Left lung (tissue), 10 donors: ENCODE data around the gene PPIG. TPM values are rescaled to one million over a fixed set of nuclear protein-coding genes. Genes with fewer than 3 reads are reported as not detected.

Source experiments
- ATAC-seq: fragments of 200-7000 bp; cut with Tn5 transposase; one replicate; pipeline ENCODE4 v1.9.1; 2020; ENCODE audit warnings: moderate library complexity
- DNase-seq, 4 donors: peaks; one replicate each; pipeline ENCODE4 v3.0.0-alpha.2; 2013 to 2020
- H3K27ac ChIP-seq, 2 donors: fragments of 200-600 bp; sonication (generic) in 1 of 2; one replicate each; pipeline versions ENCODE4 v1.5.0 to v1.8.0; 2020 to 2021
- H3K27me3 ChIP-seq, 2 donors: fragments of 200-600 bp; sonication (generic) in 1 of 2; one replicate each; pipeline versions ENCODE4 v1.5.0 to v1.8.0; 2020 to 2021
- H3K36me3 ChIP-seq, 2 donors: fragments of 200-600 bp; sonication (generic) in 1 of 2; one replicate each; pipeline versions ENCODE4 v1.5.0 to v1.8.0; 2020 to 2021
- H3K4me1 ChIP-seq, 2 donors: fragments of 200-600 bp; one replicate each; pipeline ENCODE4 v1.8.0; 2021
- H3K4me3 ChIP-seq, 2 donors: fragments of 200-600 bp; sonication (generic) in 1 of 2; one replicate each; pipeline versions ENCODE4 v1.5.0 to v1.8.0; 2020 to 2021; ENCODE audit warnings: mild to moderate bottlenecking in 1 of 2
- H3K9me3 ChIP-seq, 2 donors: fragments of 200-600 bp; sonication (generic) in 1 of 2; one replicate each; pipeline versions ENCODE4 v1.5.0 to v1.8.0; 2020 to 2021
- intact Hi-C, 2 donors: fragments of 100-400 bp; cut with DNase I; formaldehyde crosslinking; loops; one replicate each; pipeline versions ENCODE4 v1.11.2 to v1.14.2; 2022
- polyA plus RNA-seq, 6 donors: library from polyadenylated mRNA; unstranded; fragments of 120-200 nt; gene quantifications; one replicate each; pipeline ENCODE4 v1.2.1, GENCODE V29; 2013; ENCODE audit not compliant: insufficient read length in 6 of 6
- total RNA-seq, 2 donors: library from RNA; stranded (reverse); fragmentation: NEBNext Ultra II Directional; extraction: Animal tissue kit (Norgen Biotek cat#: 25700); gene quantifications; one replicate each; pipeline ENCODE4 v1.2.1, GENCODE V29; 2021
- TF ChIP-seq, protein P1 (sequence below), 2 donors: fragments of 200-600 bp; sonication (generic) in 1 of 2; IDR thresholded peaks; one replicate each; pipeline versions ENCODE4 v1.5.0 to v1.8.0; 2021; ENCODE audit warnings: antibody characterized with exemption in 2 of 2
- donor health status: DM: no; HTN: yes; CAD: no.
- donor health status: DM: no; HTN: no; CAD: no.

PPIG gene
- total and polyA plus RNA-seq, 8 donors = 40.8 to 102 (median 85.2) TPM

DNA sequence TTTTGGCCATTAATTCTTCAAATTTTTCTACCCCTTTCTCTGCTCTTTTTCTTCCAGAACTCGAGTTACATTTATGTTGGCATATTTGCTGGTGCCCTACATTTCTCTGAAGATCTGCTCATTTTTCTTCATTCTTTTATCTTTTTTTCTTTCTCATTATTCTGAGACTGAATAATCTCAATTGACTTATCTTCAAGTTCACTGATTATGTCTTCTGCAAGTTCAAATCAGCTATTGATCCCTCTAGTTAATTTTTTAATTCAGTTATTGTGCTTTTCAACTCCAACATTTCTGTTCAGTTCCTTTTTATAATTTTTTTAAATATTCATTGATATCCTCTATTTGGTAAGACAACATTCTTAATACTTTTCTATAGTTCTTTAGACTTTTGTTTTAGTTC is 106.8 kb downstream of the PPIG start:
- TF ChIP-seq, protein P1, sequence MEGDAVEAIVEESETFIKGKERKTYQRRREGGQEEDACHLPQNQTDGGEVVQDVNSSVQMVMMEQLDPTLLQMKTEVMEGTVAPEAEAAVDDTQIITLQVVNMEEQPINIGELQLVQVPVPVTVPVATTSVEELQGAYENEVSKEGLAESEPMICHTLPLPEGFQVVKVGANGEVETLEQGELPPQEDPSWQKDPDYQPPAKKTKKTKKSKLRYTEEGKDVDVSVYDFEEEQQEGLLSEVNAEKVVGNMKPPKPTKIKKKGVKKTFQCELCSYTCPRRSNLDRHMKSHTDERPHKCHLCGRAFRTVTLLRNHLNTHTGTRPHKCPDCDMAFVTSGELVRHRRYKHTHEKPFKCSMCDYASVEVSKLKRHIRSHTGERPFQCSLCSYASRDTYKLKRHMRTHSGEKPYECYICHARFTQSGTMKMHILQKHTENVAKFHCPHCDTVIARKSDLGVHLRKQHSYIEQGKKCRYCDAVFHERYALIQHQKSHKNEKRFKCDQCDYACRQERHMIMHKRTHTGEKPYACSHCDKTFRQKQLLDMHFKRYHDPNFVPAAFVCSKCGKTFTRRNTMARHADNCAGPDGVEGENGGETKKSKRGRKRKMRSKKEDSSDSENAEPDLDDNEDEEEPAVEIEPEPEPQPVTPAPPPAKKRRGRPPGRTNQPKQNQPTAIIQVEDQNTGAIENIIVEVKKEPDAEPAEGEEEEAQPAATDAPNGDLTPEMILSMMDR (IDR thresholded peaks at IDR 0.05) = no peak
- no peaks in the 10 kb centered on the region for H3K27me3 ChIP-seq
- peaks cover 6 to 18% of the 10 kb centered on the region in 2 donors for H3K4me1 ChIP-seq
- H3K27ac ChIP-seq = no peak overlapping the region
- ATAC-seq (no peak), DNase-seq (no peak)
- intact Hi-C loops = no loop called here
- H3K9me3 ChIP-seq = peaks cover 0 to 12% of the 10 kb centered on the region in 2 donors
- H3K4me3 ChIP-seq = no peak overlapping the region
- no peaks in the 10 kb centered on the region for H3K36me3 ChIP-seq

Other genes starting within 250 kb of the PPIG start
- 10 to 100 TPM; 14.5 to 34.6 TPM for gene LRP2, start 221.8 kb upstream of the PPIG start, total RNA-seq
- 1 to 10 TPM; 2.5 to 4.7 (median 3.8) TPM for gene LRP2, start 221.8 kb upstream of the PPIG start, polyA plus RNA-seq
- 1 to 10 TPM; 6.2 to 8.0 TPM for gene BBS5, start 104.9 kb upstream of the PPIG start, total RNA-seq
- gene BBS5, start 104.9 kb upstream of the PPIG start, polyA plus RNA-seq = 10 to 100 TPM; 15.0 to 22.2 (median 17.9) TPM
- gene KLHL41, start 74.6 kb upstream of the PPIG start, total RNA-seq = 1 to 10 TPM; 1.4 to 1.5 TPM
- 1 to 10 TPM; 1.2 to 2.1 (median 1.5) TPM for gene KLHL41, start 74.6 kb upstream of the PPIG start, polyA plus RNA-seq
- 10 to 100 TPM; 29.3 to 33.3 TPM for gene FASTKD1, start 10.5 kb upstream of the PPIG start, total RNA-seq
- 10 to 100 TPM; 34.9 to 47.6 (median 41.5) TPM for gene FASTKD1, start 10.5 kb upstream of the PPIG start, polyA plus RNA-seq
- under 1 TPM in 1 of 2 donors, not detected in 1; 0.68 TPM for gene CFAP210, start 110.1 kb downstream of the PPIG start, total RNA-seq
- 1 to 10 TPM; 1.1 to 4.0 (median 2.5) TPM for gene CFAP210, start 110.1 kb downstream of the PPIG start, polyA plus RNA-seq
- 1 to 10 TPM; 5.4 to 6.6 TPM for gene PHOSPHO2, start 110.1 kb downstream of the PPIG start, total RNA-seq
- gene PHOSPHO2, start 110.1 kb downstream of the PPIG start, polyA plus RNA-seq = 10 to 100 TPM; 12.3 to 17.9 (median 15.8) TPM
- 1 to 10 TPM; 9.4 to 9.5 TPM for gene KLHL23, start 149.5 kb downstream of the PPIG start, total RNA-seq
- gene KLHL23, start 149.5 kb downstream of the PPIG start, polyA plus RNA-seq = 10 to 100 TPM; 34.3 to 46.2 (median 41.6) TPM
- 10 to 100 TPM; 61.9 to 82.4 TPM for gene SSB, start 214.5 kb downstream of the PPIG start, total RNA-seq
- gene SSB, start 214.5 kb downstream of the PPIG start, polyA plus RNA-seq = 100 to 1,000 TPM; 140 to 176 (median 157) TPM
- gene METTL5, start 240.6 kb downstream of the PPIG start, total RNA-seq = 10 to 100 TPM; 33.8 to 40.3 TPM
- 10 to 100 TPM; 40.5 to 49.7 (median 44.0) TPM for gene METTL5, start 240.6 kb downstream of the PPIG start, polyA plus RNA-seq
- 10 to 100 TPM; 33.2 to 45.7 TPM for gene UBR3, start 243.1 kb downstream of the PPIG start, total RNA-seq
- 10 to 100 TPM; 37.4 to 48.0 (median 40.7) TPM for gene UBR3, start 243.1 kb downstream of the PPIG start, polyA plus RNA-seq